MCF 10A (cell line): Measurements from ENCODE around the gene TMEM221. TPM values are rescaled to one million over a fixed set of nuclear protein-coding genes. Genes with fewer than 3 reads are reported as not detected.

ENCODE experiments used
- BruUV-seq: library from RNA; stranded (reverse); fragments of 400-500 nt; replicated peaks from 2 replicates; lab custom pipeline; 2021; lab: Mats Ljungman, UMichigan
- CTCF ChIA-PET: fragments of 300-600 bp; sonication (Branson Sonifier 250); formaldehyde crosslinking; extraction: SDS; loops from one replicate; lab custom pipeline; 2021; ENCODE audit warnings: antibody characterized with exemption, inconsistent platforms; lab: Yijun Ruan, JAX
- POLR2A ChIA-PET: fragments of 300-600, 350-650 bp; sonication (Branson Sonifier 250); formaldehyde crosslinking; extraction: SDS; loops from one replicate; lab custom pipeline; 2020; ENCODE audit warnings: antibody characterized with exemption, inconsistent platforms; lab: Yijun Ruan, JAX
- DNase-seq: peaks from one replicate; pipeline ENCODE4 v3.0.0-alpha.2; 2018; ENCODE audit not compliant: unreplicated experiment
- H3K27ac Mint-ChIP-seq: one replicate; pipeline ENCODE4 v1.8.0; 2022; ENCODE audit warnings: mild to moderate bottlenecking, low read depth, mixed read lengths; ENCODE audit not compliant: unreplicated experiment
- H3K27me3 Mint-ChIP-seq: one replicate; pipeline ENCODE4 v1.8.0; 2022; ENCODE audit warnings: mixed read lengths; ENCODE audit not compliant: insufficient read depth, unreplicated experiment
- H3K36me3 Mint-ChIP-seq: one replicate; pipeline ENCODE4 v1.8.0; 2022; ENCODE audit warnings: mild to moderate bottlenecking, moderate library complexity, mixed read lengths; ENCODE audit not compliant: insufficient read depth, unreplicated experiment
- H3K4me1 Mint-ChIP-seq: one replicate; pipeline ENCODE4 v1.8.0; 2022; ENCODE audit warnings: mixed read lengths; ENCODE audit not compliant: insufficient read depth, unreplicated experiment
- H3K4me3 Mint-ChIP-seq: one replicate; pipeline ENCODE4 v1.8.0; 2022; ENCODE audit warnings: mild to moderate bottlenecking, moderate library complexity, mixed read lengths; ENCODE audit not compliant: unreplicated experiment
- H3K9me3 Mint-ChIP-seq: one replicate; pipeline ENCODE4 v1.8.0; 2022; ENCODE audit warnings: mixed read lengths; ENCODE audit not compliant: unreplicated experiment
- intact Hi-C: fragments of 100-400 bp; cut with micrococcal nuclease; formaldehyde crosslinking; loops from 2 replicates; pipeline ENCODE4 v1.14.1; 2022
- total RNA-seq: library from RNA; stranded (reverse); gene quantifications from 2 replicates; pipeline ENCODE4 v1.2.3, GENCODE V29; 2022
- TF ChIP-seq, protein P1 (sequence below): fragments of 200-600 bp; IDR thresholded peaks from one replicate; pipeline ENCODE4 v1.8.0; 2022; ENCODE audit warnings: antibody characterized with exemption, mild to moderate bottlenecking; ENCODE audit not compliant: unreplicated experiment

Gene TMEM221
- total RNA-seq, 1 experiment from 2014 or later: not detected

DNA sequence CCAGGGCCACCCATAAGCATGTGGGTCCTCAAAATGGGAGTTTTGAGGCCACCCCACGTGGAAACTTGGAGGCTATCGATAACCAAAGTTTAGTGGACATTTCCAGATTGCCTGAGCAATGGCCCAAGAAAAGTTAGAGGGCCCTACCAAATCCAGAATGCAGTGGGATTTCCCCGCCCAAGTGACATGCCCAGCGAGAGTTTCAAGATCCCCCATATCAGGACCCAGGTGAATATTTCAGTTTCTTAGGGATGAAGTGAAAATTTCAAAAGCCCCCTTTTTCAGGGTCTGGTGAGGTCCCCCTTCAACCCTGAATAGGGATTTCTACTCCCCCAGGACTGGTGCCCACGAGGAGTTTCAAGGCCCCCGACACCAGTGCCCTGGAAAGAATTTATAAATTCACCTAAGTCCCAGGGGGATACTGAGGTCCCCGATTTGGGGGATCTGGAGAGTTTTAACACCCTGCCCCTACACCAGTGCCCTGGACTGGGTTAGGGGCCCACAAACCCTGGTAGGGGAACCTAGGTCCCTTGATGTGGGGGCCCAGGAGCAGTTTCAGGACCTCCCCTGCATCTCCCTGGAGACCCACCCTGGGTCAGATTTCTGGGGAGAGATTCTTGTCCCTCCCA is 43.7 kb downstream of the TMEM221 start:
- Mint-ChIP-seq H3K4me3 (peak overlapping the region; percentile 69), H3K9me3 (no peaks in the 10 kb centered on the region), H3K4me1 (peaks cover 16% of the 10 kb centered on the region), H3K27ac (no peak overlapping the region), H3K27me3 (no peaks in the 10 kb centered on the region), H3K36me3 (no peaks in the 10 kb centered on the region)
- no peak for DNase-seq
- no TSS peak for BruUV-seq
- POLR2A ChIA-PET: interaction anchor here (1.2 kb wide), 1 partner anchor 15 kb away, joined by 4 read pairs; the partner anchor contains the start of gene MVB12A
- TF ChIP-seq, protein P1, sequence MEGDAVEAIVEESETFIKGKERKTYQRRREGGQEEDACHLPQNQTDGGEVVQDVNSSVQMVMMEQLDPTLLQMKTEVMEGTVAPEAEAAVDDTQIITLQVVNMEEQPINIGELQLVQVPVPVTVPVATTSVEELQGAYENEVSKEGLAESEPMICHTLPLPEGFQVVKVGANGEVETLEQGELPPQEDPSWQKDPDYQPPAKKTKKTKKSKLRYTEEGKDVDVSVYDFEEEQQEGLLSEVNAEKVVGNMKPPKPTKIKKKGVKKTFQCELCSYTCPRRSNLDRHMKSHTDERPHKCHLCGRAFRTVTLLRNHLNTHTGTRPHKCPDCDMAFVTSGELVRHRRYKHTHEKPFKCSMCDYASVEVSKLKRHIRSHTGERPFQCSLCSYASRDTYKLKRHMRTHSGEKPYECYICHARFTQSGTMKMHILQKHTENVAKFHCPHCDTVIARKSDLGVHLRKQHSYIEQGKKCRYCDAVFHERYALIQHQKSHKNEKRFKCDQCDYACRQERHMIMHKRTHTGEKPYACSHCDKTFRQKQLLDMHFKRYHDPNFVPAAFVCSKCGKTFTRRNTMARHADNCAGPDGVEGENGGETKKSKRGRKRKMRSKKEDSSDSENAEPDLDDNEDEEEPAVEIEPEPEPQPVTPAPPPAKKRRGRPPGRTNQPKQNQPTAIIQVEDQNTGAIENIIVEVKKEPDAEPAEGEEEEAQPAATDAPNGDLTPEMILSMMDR: no peak
- intact Hi-C loops: no loop called here
- CTCF ChIA-PET: interaction anchor here (0.9 kb wide), 1 partner anchor 9 kb away, joined by 5 read pairs; no protein-coding TSS in a partner anchor

DNA sequence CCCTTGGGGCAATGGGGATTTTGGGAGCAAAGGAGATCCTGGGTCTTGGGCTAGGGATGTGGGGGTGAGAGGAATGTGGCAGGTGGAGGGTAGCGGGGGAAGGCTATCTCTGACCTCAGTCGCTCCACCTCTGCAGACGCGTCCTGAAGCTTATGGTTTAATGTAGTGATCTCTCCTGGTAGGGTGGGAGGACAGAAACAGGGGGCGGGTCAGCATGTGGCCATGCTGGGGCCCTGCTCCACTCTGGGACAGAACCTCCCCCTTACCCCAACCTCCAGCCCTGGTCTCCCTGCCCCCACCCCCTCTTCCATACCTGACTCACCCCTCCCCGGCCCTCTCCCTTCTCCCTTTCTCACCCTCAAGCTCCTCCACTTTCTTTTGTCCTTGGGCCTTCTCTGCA is 44.5 kb downstream of the TMEM221 start:
- no peak for DNase-seq
- POLR2A ChIA-PET: no interaction called here
- H3K4me3 Mint-ChIP-seq: peak overlapping the region; percentile 69
- intact Hi-C loops: no loop called here
- no peaks in the 10 kb centered on the region for H3K36me3 Mint-ChIP-seq
- CTCF ChIA-PET: no interaction called here
- no TSS peak for BruUV-seq
- TF ChIP-seq, protein P1: no peak
- H3K27me3 Mint-ChIP-seq: no peaks in the 10 kb centered on the region
- peaks cover 16% of the 10 kb centered on the region for H3K4me1 Mint-ChIP-seq
- no peaks in the 10 kb centered on the region for H3K9me3 Mint-ChIP-seq
- H3K27ac Mint-ChIP-seq: no peak overlapping the region

DNA sequence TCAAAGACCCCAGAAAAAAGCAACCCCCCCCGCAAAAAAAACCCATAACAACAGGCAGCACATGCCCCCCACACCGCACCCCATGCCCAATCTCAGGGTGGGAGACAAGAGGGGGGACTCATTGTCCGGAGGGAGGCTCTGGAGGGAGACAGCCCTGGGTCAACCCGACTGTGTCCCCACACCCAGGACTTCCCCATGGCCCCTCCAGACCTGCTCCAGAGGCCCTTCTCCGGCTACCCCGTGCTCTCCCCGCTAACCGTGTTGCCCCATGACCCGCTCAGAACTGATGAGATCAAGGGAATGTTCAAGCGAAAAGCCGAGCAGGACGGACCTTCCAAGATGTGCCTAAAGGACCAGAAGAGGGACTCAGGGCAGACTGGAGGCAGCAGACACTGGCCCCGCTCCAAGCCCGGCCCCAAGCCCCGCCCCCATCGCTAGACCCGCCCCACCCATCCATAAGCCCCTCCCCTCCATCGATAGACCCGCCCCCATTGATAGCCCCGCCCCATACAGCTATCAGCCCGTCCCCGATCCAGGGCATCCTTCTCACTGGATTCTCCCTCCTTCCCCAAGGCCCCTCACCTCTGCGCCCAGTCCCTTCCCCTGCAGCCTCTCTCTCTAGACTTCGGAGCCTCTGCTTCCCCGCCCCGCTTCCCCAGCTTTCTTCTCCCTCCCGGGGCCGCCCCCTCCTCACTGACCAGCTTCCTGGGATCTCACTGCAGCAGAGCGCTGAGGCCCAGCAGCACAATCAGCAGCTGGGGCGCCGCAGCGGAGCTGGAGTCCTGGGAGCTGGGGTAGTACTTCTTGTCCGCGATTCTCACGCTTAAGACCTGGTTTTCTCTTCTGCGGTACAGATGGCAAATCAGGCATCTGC is 45.2 kb downstream of the TMEM221 start:
- ChIA-PET CTCF (interaction anchor here (0.6 kb wide), 1 partner anchor 721 kb away, joined by 3 read pairs; no protein-coding TSS in a partner anchor), POLR2A (no interaction called here)
- H3K27ac Mint-ChIP-seq: no peak overlapping the region
- H3K9me3 Mint-ChIP-seq: no peaks in the 10 kb centered on the region
- H3K27me3 Mint-ChIP-seq: no peaks in the 10 kb centered on the region
- TSS peak; percentile 47 for BruUV-seq
- H3K36me3 Mint-ChIP-seq: no peaks in the 10 kb centered on the region
- H3K4me3 Mint-ChIP-seq: no peak overlapping the region
- TF ChIP-seq, protein P1: no peak
- peak; percentile 37 for DNase-seq
- peaks cover 16% of the 10 kb centered on the region for H3K4me1 Mint-ChIP-seq
- intact Hi-C loops: no loop called here

DNA sequence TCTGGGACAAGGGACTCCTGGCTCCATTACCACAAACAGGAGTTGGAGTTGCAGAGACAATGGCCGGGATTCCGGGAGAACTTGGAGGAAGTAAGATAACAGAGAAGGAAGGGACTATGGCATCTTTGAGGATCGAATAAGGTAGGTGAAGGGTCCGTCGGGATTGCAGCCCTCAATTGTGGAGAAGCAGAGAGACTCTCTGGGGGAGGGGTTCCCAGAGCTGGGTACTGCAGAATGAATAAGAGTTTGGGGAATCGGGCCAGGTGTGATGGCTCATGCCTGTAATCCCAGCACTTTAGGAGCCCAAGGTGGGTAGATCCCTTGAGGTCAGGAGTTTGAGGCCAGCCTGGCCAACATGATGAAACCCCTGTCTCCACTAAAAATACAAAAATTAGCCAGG is 46.8 kb downstream of the TMEM221 start:
- ChIA-PET POLR2A (no interaction called here), CTCF (no interaction called here)
- Mint-ChIP-seq H3K4me1 (peaks cover 7% of the 10 kb centered on the region), H3K4me3 (no peak overlapping the region), H3K9me3 (no peaks in the 10 kb centered on the region), H3K27me3 (no peaks in the 10 kb centered on the region), H3K27ac (no peak overlapping the region), H3K36me3 (no peaks in the 10 kb centered on the region)
- intact Hi-C loops: no loop called here
- BruUV-seq: no TSS peak
- TF ChIP-seq, protein P1: no peak
- no peak for DNase-seq
